ENCODE data around the gene CCDC97. TPM values are rescaled to one million over a fixed set of nuclear protein-coding genes. Genes with fewer than 3 reads are reported as not detected.

Gene CCDC97
- total RNA-seq, 4 donors from 2014 or later, result 10.1 to 22.4 (median 15.4) TPM

- no peak for DNase-seq
- Histone ChIP-seq H3K4me3 (no peak overlapping the region), H3K27ac (peak overlapping the region; percentile 49 to 95 (median 73)), H3K9me3 (no peaks in the 10 kb centered on the region), H3K4me1 (peaks cover 16 to 51% (median 24%) of the 10 kb centered on the region in 4 donors), H3K27me3 (no peaks in the 10 kb centered on the region), H3K36me3 (peaks cover 0 to 42% (median 20%) of the 10 kb centered on the region in 4 donors)
- in situ Hi-C loops (cut with MboI; ENCODE audit: low pct_ligation_motif_present in 1 of 4, low pct_unique_long_range_greater_than_20kb in 1 of 4, low sequenced_read_pairs in 3 of 4) (no loop called here), intact Hi-C loops (cut with DNase I; ENCODE audit: low total_unique reads) (loop anchor here (5.0 kb wide), 1 partner anchor 34 kb away; no protein-coding TSS in a partner anchor)
- 85 to 100% methylated on average over 1 to 13 of the region's 13 CpGs for WGBS, 2 donors (ENCODE audit: low coverage in 1 of 2)
- TF ChIP-seq POLR2A (IDR thresholded peaks at IDR 0.05), result no peak
- TF ChIP-seq POLR2AphosphoS5 (IDR thresholded peaks at IDR 0.05), result no peak
- TF ChIP-seq EP300 (IDR thresholded peaks at IDR 0.05; ENCODE audit: low read depth), result no peak
- TF ChIP-seq CTCF (IDR thresholded peaks at IDR 0.05), result no peak
These were observed 3.8 kb upstream of the CCDC97 start for GRCh38 chr19:41305927-41306793.

GRCh38 chr19:41307090-41307875, 2.7 kb upstream of the CCDC97 start:
- no peak for DNase-seq
- H3K36me3 ChIP-seq, result peaks cover 0 to 41% (median 17%) of the 10 kb centered on the region in 4 donors

GRCh38 chr19:41307954-41308449, 2.0 kb upstream of the CCDC97 start:
- H3K4me3 ChIP-seq, result no peak overlapping the region
- H3K9me3 ChIP-seq, result no peaks in the 10 kb centered on the region
- no peaks in the 10 kb centered on the region for H3K27me3 ChIP-seq
- H3K36me3 ChIP-seq, result peaks cover 0 to 38% (median 16%) of the 10 kb centered on the region in 4 donors
- 33% methylated on average over 4 of the region's 4 CpGs; no CpG with 5 or more reads in 1 of the 2 donors for WGBS, 2 donors (ENCODE audit: low coverage in 1 of 2)
- TF ChIP-seq POLR2AphosphoS5 (IDR thresholded peaks at IDR 0.05) (no peak), POLR2A (IDR thresholded peaks at IDR 0.05) (no peak), EP300 (IDR thresholded peaks at IDR 0.05; ENCODE audit: low read depth) (no peak), CTCF (IDR thresholded peaks at IDR 0.05) (no peak)
- no peak for DNase-seq
- H3K4me1 ChIP-seq, result peaks cover 22 to 61% (median 34%) of the 10 kb centered on the region in 4 donors
- peak overlapping the region; percentile 91 to 96 (median 93) for H3K27ac ChIP-seq
- intact Hi-C loops (cut with DNase I; ENCODE audit: low total_unique reads) (loop anchor here (5.0 kb wide), 1 partner anchor 36 kb away; no protein-coding TSS in a partner anchor), in situ Hi-C loops (cut with MboI; ENCODE audit: low pct_ligation_motif_present in 1 of 4, low pct_unique_long_range_greater_than_20kb in 1 of 4, low sequenced_read_pairs in 3 of 4) (no loop called here)

More at GRCh38 chr19:41307090-41307875, 2.7 kb upstream of the CCDC97 start:
- no peaks in the 10 kb centered on the region for H3K27me3 ChIP-seq
- no peaks in the 10 kb centered on the region for H3K9me3 ChIP-seq
- intact Hi-C loops (cut with DNase I; ENCODE audit: low total_unique reads) (loop anchor here (5.0 kb wide), 1 partner anchor 35 kb away; no protein-coding TSS in a partner anchor), in situ Hi-C loops (cut with MboI; ENCODE audit: low pct_ligation_motif_present in 1 of 4, low pct_unique_long_range_greater_than_20kb in 1 of 4, low sequenced_read_pairs in 3 of 4) (no loop called here)
- H3K4me1 ChIP-seq, result peaks cover 22 to 61% (median 32%) of the 10 kb centered on the region in 4 donors
- H3K4me3 ChIP-seq, result no peak overlapping the region
- 45 to 47% methylated on average over 8 of the region's 8 CpGs for WGBS, 2 donors (ENCODE audit: low coverage in 1 of 2)
- TF ChIP-seq POLR2AphosphoS5 (IDR thresholded peaks at IDR 0.05), result no peak
- no peak for TF ChIP-seq EP300 (IDR thresholded peaks at IDR 0.05; ENCODE audit: low read depth)
- no peak for TF ChIP-seq POLR2A (IDR thresholded peaks at IDR 0.05)
- no peak for TF ChIP-seq CTCF (IDR thresholded peaks at IDR 0.05)
- peak overlapping the region; percentile 91 to 96 (median 93) for H3K27ac ChIP-seq
